DND-41 (cell line): Measurements from ENCODE around the gene CTXN1.

Experiments used
- EZH2 ChIP-seq: IDR thresholded peaks from 3 replicates; pipeline ENCODE4 v1.6.1; 2012; ENCODE audit warnings: borderline replicate concordance, low read depth, mild to moderate bottlenecking, moderate library complexity, low read length, inconsistent platforms; ENCODE audit not compliant: severe bottlenecking
- TF ChIP-seq, protein P1 (sequence below): IDR thresholded peaks from 2 replicates; pipeline ENCODE4 v1.5.1; 2012; ENCODE audit warnings: borderline replicate concordance, low read length, moderate library complexity, mild to moderate bottlenecking; ENCODE audit not compliant: poor library complexity, severe bottlenecking; ENCODE audit errors: extremely low read depth

DNA sequence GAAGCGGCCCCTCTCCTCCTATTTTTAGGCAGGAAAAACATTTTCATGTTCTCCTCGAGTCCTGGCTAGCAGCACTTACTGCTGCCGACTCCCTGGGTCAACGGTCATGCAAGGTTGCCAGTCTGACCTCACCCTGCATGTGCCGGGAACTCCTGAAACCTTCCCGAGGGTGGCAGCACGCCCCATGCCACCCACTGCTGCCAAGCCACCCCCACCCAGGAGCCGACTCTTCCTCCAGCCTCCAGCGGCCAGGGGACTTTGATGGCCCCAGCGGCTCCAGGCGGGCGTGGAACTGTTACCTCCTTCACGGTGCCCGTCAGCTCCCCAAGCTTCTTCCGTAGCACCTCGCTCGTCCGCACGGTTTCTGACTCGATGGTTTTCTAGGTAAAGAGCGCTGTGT is 8.8 kb upstream of the CTXN1 start:
- TF ChIP-seq, protein P1, sequence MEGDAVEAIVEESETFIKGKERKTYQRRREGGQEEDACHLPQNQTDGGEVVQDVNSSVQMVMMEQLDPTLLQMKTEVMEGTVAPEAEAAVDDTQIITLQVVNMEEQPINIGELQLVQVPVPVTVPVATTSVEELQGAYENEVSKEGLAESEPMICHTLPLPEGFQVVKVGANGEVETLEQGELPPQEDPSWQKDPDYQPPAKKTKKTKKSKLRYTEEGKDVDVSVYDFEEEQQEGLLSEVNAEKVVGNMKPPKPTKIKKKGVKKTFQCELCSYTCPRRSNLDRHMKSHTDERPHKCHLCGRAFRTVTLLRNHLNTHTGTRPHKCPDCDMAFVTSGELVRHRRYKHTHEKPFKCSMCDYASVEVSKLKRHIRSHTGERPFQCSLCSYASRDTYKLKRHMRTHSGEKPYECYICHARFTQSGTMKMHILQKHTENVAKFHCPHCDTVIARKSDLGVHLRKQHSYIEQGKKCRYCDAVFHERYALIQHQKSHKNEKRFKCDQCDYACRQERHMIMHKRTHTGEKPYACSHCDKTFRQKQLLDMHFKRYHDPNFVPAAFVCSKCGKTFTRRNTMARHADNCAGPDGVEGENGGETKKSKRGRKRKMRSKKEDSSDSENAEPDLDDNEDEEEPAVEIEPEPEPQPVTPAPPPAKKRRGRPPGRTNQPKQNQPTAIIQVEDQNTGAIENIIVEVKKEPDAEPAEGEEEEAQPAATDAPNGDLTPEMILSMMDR, result no peak
- no peak for TF ChIP-seq EZH2
